GM04504 (cell line): Measurements from ENCODE around the gene TMEM86A.
"Not testable (repeated sequence)": the region's sequence is repeated elsewhere in the genome, so short reads cannot be mapped to it uniquely, and the experiment has no call there.

Experiments used
- DNase-seq: peaks from one replicate; pipeline ENCODE4 v3.0.0-alpha.2; 2012; ENCODE audit warnings: low read depth

Gene TMEM86A, protein sequence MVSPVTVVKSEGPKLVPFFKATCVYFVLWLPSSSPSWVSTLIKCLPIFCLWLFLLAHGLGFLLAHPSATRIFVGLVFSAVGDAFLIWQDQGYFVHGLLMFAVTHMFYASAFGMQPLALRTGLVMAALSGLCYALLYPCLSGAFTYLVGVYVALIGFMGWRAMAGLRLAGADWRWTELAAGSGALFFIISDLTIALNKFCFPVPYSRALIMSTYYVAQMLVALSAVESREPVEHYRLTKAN

DNA sequence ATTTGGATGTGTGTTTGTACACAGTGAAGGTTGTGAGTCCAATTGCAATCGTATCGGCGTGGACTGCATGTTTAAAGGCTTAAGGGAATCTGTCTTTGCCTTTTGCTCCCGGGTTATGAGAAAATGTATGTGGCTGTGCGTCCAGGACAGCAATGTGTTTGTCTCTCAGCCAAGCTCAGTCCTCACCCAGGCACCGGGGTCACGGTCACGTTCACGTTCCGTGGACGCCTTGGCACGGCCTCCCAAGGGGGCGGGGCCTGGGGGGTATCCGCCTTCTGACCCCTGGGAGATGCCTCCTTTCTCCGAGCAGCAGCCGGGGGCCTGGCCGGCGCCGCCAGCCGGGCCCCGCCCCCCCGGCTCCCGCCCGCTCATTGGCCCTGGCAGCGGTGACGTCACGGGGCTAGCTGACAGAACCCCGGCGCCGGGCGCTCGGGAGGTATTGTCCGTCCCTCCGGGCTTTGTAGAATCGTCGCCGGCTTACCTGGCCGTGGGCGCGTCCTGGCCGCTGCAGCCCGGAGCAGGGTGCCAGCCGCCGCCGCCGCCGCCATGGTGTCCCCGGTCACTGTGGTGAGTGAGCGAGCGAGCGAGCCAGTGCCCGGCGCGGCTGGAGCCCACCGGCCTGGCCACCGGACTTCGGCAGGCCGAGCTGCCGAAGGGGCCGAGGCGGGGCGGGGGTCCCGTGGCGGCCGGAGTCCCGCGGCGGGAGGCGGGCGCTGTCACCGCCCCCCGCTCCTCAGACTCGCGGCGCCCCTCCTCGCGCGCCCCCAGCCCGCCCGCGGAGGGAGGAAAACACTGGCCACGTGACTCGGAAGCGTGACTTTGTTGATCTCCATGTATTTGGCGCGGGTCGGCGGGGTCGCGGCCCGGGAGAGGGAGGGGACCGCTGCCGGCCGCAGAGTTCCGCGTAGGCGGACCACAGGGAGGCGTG, at the start of gene TMEM86A:
TSS of gene TMEM86A (plus strand) at position 439 of the 928 bp plus-strand sequence. CDS start at position 547, 108 bp downstream.
- peak; percentile 49 for DNase-seq

DNA sequence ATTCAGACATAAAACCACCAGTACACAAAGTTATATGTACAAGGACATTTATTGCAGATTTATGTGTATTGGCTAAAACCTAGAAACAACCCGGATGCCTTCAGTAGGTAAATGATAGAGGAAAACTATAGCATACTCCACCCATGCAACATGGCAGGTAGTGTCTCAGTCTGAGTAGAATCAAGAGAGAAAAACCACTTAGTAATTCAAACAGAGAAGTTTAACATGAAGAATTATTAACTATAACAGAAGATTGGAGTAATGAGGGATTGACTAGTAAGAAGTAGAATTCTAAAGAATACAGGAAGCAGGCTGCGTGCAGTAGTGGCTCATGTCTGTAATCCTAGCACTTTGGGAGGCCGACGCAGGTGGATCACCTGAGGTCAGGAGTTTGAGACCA, 48.2 kb upstream of the TMEM86A start:
- DNase-seq = no peak

DNA sequence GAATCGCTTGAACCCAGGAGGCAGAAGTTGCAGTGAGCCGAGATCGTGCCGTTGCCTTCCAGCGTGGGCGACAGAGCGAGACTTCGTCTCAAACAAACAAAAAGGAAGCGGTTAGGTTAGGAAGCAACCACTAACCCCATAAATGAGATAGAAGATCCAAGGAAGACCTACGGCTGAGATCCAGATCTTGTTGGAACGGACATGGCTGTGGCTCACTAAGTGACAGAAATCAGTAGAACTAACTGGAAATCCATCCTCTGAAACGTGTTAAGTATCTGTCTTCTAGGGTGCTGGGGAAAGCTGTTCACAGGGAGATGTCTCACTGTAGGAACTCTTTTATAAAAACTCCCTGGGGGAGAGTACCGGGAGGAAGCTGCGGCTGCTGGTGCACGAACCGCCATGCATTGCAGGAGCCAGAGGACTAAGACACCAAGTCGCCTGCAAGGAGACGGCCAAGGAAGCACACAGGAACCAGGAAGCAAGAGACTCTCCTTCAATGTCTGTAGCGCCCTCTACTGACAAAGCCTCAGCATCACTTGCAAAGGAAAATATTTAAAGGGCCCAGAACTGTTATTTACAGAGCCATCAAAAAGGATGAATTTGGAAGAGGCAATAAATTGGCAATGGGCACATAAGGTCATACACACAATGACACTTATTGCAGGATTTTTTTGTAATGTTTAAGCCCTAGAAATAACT, 47.6 kb upstream of the TMEM86A start:
- DNase-seq = no peak

DNA sequence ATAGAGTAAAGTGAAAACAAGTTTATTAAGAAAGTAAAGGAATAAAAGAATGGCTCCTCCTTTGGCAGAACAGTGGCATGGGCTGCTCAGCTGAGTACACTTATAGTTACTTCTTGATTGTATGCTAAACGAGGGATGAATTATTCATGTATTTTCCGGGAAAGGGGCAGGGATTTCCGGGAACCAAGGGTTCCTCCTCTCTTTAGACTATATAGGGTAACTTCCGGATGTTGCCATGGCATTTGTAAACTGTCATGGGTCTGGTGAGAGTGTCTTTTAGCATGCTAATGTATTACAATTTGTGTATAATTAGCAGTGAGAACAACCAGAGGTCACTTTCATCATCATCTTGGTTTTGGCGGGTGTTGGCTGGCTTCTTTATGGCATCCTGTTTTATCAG, 40.9 kb upstream of the TMEM86A start:
- DNase-seq = no peak

DNA sequence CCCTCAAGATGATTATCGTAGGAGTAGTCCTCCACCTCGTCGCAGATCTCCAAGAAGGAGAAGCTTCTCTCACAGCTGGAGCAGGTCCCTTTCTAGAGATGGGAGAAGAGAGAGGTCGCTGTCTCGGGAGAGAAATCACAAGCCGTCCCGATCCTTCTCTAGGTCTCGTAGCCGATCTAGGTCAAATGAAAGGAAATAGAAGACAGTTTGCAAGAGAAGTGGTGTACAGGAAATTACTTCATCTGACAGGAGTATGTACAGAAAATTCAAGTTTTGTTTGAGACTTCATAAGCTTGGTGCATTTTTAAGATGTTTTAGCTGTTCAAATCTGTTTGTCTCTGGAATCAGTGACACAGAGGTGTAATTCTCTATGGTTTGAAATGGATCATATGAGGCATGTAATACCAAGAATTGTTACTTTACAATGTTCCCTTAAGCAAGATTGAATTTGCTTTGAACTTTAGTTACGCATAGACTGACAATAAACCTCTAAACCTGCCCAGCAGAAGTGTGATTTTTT, 33.2 kb upstream of the TMEM86A start:
- not testable (repeated sequence) for DNase-seq

DNA sequence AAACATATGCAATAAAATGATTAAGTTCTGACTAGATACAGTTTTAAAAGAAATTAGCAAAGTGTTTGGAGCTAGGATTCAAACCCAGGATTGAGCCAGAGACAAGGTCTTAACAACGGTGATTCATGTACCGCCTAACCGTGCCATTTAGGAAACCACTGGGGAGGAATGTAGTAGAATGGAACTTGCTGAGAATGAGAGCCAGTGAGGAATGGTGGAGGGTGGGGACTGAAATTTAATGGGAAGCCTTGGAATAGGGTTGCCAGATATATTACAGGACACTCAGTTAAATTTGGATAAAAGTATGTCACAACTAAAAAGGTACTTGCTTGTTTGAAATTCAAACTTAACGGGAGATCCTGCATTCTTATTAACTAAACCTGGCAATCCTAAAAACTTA, 30.4 kb upstream of the TMEM86A start:
- no peak for DNase-seq

DNA sequence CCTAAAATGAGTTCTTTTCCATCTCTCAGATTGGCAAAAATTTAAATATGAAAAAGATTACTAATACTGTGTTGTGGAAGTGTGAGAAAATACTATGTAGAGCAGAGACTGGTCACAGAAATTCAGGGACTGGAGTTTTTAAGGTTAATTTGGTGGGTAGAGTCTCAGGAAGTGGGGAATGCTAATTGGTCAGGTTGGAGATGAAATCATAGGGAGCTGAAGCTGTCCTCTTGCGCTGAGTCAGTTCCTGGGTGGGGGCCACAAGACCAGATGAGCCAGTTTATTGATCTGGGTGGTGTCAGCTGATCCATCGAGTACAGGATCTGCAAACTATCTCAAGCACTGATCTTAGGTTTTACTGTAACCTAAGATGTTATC, 29.4 kb upstream of the TMEM86A start:
- peak; percentile 3 for DNase-seq

DNA sequence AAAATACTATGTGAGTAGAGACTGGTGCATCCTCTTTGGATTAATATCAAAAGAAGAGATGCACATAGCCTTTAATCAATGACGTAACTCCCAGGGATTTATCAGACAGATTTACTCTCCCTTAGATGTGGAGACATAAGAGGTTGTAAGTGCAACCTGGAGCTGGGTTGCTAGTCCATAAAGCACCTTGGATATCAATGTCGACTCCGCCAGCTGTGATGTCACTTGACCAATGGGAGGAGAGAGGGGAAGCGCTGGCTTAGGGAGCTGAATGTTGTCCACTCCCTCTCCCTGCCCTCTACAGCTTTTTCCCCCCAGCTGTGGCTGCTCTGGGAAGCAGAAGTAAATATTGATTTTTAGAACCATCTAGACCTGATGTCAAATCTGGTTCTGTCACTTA, 28.9 kb upstream of the TMEM86A start:
- no peak for DNase-seq

DNA sequence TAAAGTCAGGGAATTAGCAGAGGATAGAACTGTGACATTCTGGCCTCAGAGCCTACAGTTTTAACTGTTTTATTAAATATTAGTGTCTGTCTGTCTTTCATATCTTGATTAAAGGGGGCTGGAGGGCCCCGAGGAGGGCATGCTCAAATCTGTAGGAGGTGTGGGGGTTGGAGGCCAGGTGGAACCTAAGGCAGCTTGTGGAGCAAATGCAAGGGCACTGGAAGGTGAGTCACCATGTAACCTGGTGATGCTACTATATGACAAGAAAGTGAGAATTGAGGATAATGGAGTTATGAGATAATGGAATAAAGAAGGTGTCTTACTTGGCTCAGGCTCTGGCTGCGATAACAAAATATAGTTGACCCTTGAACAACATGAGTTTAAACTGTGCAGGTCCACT, 27.3 kb upstream of the TMEM86A start:
- DNase-seq = no peak

DNA sequence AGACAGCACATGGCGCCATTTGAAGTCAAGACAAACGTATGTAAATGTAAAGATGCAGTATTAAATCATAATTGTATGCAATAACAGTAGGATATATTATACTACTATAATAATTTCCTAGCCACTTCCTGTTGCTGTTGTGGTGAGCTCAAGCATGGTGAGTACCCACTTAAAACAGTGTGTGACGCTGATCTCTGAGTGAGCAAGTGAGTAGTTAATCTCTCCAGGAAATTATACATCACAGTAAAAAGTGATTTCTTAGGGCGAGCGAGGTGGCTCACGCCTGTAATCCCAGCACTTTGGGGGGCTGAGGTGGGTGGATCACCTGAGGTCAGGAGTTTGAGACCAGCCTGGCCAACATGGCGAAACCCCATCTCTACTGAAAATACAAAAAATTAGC, 26.4 kb upstream of the TMEM86A start:
- DNase-seq = not testable (repeated sequence)

DNA sequence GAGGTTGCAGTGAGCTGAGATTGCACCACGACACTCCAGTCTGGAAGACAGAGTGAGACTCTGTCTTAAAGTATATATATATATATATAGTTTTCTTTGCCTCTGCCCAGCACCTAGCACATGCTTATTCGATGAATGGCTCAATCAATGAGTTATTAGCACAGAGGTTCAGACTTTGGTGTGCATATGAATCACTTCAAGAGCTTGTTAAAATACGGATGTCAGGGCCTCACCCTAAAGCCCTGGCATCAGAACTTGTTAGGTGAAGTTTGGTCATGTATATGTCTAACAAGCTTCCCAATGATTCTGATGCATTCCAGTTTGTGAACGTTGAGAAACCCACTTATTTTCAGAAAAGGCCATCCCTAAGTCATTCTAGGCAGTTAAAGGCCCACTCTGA, 21.8 kb upstream of the TMEM86A start:
- DNase-seq = no peak

DNA sequence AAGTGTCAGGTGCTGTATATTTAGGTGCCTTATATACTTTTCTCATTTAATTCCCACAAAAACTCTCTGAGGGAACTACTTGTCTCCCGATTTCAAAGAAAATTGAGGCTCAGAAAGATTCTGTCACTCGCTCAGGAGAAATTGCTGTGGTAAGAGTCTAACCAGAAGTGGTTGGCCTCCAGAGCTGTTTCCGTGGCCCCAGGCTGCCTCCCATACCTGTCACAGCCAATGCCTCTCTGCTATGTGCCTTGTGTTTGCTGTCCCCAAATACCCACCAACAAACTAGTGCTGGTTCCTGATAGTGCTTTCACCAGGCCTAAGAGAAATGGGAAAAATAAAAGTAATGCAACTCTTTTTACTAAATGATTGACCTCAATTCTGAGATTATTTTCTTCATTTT, 21.0 kb upstream of the TMEM86A start:
- DNase-seq = no peak

DNA sequence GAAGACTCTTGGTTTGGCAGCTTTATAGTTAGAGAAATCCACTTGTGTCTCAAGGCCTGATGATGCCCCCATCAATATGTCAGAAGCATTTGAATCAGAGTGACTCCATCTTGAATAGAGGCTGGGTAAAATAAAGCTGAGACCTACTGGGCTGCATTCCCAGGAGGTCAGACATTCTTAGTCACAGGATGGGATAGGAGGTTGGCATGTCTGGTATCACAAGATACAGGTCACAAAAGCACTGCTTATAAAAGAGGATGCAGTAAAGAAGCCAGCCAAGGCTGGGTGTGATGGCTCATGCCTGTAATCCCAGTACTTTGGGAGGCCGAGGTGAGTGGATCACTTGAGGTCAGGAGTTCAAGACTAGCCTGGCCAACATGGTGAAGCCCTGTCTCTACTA, 16.6 kb upstream of the TMEM86A start:
- not testable (repeated sequence) for DNase-seq

DNA sequence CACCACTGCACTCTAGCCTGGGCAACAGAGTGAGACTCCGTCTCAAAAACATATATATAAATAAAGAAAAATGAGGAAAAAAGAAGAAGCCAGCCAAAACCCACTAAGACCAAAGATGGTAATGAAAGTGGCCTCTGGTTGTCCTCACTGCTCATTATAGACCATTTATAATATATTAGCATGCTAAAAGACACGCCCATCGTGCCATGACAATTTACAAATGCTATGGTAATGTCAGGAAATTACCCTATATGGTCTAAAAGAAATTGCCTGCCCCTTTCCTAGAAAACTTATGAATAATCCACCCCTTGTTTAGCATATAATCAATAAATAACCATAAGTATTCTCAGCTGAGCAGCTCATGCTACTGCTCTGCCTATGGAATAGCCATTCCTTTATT, 16.1 kb upstream of the TMEM86A start:
- no peak for DNase-seq

DNA sequence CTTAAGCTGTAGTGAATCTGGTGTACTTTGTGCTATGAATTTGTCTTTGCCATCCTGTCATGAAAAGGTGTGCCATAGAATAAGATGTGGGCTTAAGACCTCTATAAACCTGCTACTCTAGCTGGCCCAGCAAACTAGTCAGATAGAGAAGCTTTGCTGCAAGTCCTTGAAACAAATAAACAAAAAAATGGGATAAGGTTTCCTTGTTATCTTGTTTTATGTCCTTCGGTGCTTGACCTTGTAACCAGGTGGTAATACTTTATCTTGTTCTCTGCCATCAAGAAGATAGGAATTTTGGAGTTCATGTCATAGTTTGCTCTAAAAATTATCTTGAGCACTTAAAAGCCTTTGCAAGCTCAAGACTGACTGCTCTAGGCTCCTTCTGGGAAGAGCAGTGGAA, 14.3 kb upstream of the TMEM86A start:
- no peak for DNase-seq

DNA sequence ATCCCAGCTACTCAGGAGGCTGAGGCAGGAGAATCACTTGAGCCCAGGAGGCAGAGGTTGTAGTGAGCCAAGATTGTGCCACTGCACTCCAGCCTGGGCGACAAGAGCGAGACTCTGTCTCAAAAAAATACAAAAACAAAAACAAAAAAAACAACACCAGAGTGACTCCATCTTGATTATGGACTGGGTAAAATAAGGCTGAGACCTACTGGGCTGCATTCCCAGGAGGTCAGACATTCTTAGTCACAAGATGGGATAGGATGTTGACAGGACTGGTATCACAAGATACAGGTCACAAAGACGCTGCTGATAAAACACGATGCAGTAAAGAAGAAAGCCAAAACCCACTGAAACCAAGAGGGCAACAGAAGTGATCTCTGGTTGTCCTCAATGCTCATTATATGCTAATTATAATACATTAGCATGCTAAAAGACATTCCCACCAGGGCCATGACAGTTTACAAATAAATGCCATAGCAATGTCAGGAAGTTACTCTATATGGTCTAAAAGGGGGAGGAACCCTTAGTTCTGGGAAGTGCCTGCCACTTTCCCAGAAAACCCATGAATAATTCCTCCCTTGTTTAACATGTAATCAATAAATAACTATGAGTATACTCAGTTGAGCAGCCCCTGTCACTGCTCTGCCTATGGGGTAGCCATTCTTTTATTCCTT, 7.0 kb upstream of the TMEM86A start:
- DNase-seq = not testable (repeated sequence)

DNA sequence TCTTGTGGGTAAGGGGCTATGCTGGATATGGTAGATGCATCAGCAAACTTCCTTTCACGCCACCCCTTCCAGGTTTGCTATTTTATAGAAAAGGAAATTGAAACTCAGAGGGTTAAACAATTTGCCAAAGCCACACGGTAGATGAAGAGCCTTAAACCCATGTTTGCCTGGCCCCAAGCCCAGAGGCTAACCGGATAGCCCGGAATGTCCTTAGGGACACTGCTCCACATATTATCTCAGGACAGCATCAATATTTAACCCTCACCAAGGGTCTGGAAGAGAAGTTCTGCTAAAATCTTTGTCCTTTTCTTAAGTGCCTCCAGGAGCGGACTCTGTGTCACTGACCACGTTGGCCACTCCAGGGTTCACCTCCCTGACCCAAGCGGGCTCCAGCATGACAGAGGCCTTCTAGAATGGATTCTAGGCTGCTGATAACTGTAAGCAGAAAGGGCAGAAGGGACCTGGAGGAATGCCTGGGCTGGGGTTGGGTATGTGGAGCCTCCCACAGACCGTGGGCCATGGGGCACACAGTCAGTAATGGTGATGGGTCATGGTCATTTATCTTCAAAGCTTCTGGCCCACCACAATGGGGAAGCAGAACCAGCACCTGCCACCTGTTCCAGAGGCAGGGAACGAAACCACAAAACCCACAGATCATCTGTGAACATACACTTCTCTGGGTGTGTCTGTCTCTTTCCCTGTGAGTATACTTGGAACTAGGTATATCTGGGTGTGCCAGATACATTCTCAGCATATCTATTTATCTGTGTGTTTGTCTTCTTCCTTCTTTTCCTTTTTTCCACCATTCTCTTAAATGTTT, 5.4 kb upstream of the TMEM86A start:
- DNase-seq = no peak

DNA sequence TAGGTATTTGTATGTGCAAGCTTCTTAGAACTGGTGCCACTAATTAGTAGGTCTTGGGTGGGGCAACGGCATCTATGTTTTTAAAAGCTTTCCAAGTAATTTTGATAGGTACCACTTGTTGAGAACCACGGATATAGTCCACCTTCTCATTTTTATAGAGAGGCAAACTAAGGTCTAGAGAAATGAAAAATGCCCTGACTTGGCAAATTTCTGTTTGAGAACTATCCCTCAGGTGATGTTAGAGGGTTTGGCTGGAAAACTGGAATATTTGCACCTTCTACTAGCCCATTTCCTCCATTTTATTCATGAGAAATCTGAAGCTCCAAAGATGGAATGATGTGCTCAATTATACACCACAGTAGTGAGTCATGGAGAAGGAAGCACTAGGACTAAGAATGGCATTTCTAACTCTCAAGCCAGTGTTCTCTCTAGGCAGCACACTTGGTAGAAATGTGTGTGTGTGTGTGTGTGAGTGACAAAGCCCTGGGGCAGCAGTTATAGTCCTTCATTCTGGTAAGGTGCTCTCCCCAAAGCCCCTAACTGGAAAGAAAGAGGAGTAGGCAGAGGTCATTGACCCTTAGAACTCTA, 1.8 kb upstream of the TMEM86A start:
- DNase-seq = no peak

DNA sequence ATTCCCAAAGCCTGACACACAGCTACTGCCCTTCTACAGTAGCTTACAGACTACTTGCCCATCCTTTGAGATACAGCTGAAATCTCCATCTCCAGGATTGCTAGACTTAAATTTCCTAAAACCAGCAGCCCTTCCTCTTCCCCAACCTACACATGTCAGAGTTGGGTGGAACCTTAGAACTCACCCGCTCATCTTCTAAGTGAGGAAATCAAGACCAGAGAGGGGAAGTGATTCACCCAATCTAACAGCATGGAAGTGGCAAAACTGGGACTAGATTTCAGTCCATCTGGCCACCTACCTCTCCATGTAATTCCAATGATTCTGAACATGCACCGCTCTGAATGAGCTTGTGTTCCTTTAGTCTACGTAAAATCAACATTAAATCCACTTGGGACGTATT, 1.0 kb upstream of the TMEM86A start:
- no peak for DNase-seq

DNA sequence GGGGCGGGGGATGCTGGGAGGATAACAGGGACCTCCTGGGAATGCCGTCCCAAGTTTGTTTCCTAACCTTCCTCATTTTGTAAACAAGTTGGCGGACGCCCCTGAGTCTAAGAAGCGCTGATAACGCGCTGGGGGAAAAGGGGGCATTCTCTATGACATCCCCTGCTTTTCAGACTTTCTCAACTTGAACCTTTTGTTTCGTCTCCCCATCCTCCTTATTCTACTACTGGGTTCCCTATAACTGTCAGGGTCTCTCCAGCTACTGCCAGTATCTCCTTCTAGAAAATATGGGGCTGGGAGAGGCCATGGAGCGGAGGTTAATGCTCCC, 654 bp downstream of the TMEM86A start:
- DNase-seq = no peak

DNA sequence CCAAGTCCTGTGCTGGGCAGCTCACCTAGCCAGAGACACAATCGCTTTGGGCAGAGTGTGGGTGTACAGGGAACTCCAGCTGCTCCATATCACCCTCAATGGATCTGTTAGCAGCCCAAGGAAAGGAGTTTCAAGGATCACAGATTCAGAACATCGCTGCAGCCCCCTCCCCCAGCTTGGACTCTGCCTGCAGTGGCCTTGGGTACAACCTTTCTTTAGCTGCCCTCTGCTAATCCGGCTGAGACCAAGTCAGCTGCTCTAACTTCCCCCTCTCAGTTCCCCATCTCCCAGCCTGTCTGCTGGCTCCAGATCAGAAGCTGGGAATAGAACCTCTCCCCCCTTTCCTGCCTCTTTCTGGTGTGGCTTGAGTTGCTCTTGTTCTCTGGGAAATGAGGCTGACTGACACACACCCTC, 1.3 kb downstream of the TMEM86A start:
- no peak for DNase-seq
